Measurements from ENCODE around the gene FBXW5.
A peak's percentile ranks its signal among the peaks of the same experiment; 100 is the strongest.

Gene FBXW5, protein sequence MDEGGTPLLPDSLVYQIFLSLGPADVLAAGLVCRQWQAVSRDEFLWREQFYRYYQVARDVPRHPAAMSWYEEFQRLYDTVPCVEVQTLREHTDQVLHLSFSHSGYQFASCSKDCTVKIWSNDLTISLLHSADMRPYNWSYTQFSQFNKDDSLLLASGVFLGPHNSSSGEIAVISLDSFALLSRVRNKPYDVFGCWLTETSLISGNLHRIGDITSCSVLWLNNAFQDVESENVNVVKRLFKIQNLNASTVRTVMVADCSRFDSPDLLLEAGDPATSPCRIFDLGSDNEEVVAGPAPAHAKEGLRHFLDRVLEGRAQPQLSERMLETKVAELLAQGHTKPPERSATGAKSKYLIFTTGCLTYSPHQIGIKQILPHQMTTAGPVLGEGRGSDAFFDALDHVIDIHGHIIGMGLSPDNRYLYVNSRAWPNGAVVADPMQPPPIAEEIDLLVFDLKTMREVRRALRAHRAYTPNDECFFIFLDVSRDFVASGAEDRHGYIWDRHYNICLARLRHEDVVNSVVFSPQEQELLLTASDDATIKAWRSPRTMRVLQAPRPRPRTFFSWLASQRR

GRCh38 chr9:136944519-136945332 is at the start of gene FBXW5, which contains the start of gene C8G:
FBXW5 (minus strand) TSS chr9:136944738; CDS start chr9:136944083, 655 bp downstream.
C8G (plus strand) TSS chr9:136945243; CDS start chr9:136945321, 78 bp downstream.
- H3K4me3 ChIP-seq (ENCODE audit: control insufficient read depth, low read depth, low read length) = peak within 1 kb of the TSS; percentile 97
- DNase-seq (ENCODE audit: low read depth) = peak; percentile 56
- peak; percentile 81 for TF ChIP-seq CTCF (IDR thresholded peaks at IDR 0.05; ENCODE audit: control insufficient read depth, insufficient read depth, low read depth, low read length, missing control alignments)

- H3K4me3 ChIP-seq (ENCODE audit: control insufficient read depth, low read depth, low read length) = peak overlapping the region; percentile 79
- DNase-seq (ENCODE audit: low read depth) = no peak
- TF ChIP-seq CTCF (IDR thresholded peaks at IDR 0.05; ENCODE audit: control insufficient read depth, insufficient read depth, low read depth, low read length, missing control alignments) = no peak
Observed at GRCh38 chr9:136992819-136993369, 48.4 kb upstream of the FBXW5 start.

DNA sequence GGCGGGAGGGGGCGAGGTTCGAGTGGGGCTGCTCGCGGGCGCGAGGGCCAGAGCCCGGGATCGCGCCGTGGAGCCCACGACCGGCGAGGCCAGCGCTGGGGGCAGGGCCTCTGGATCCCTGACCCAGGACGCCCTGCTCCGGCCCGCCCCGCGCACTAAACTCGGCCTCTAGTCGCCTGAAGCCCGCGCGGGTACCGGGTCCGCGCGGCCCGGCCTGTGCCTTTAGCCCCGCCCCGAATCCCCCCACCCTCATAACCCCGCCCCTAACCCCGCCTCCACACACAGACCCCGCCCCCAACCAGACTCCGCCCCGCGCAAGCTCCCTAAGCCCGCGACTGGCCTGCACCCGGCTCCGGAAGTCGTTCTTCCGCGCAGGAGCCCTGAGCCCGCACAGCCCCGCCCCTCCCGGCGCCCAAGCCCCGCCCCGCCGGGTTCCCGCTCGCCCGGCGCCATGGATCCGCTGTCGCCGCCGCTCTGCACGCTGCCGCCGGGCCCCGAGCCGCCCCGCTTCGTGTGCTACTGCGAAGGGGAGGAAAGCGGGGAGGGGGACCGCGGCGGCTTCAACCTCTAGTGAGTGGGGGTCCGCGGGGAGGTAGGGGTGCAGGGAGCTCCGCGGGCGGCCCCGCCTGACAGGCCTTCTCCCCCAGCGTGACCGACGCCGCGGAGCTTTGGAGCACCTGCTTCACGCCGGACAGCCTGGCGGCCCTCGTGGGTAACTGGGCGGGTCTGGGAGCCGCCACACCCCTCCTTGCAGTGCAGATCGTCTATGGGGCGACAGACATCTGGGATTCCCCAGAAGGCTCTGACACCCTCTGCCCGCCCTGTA is 47.7 kb upstream of the FBXW5 start, which contains the start of gene PAXX:
Gene PAXX (plus strand): TSS at position 430 of the 826 bp plus-strand sequence. CDS start 22 bp downstream, at position 452.
- DNase-seq (ENCODE audit: low read depth) = peak; percentile 34
- H3K4me3 ChIP-seq (ENCODE audit: control insufficient read depth, low read depth, low read length) = peak within 1 kb of the TSS; percentile 79
- TF ChIP-seq CTCF (IDR thresholded peaks at IDR 0.05; ENCODE audit: control insufficient read depth, insufficient read depth, low read depth, low read length, missing control alignments) = no peak

- TF ChIP-seq CTCF (IDR thresholded peaks at IDR 0.05; ENCODE audit: control insufficient read depth, insufficient read depth, low read depth, low read length, missing control alignments) = no peak
- DNase-seq (ENCODE audit: low read depth) = no peak
- H3K4me3 ChIP-seq (ENCODE audit: control insufficient read depth, low read depth, low read length) = no peak overlapping the region
Observed at GRCh38 chr9:136990242-136990911, 45.8 kb upstream of the FBXW5 start.

- no peak for TF ChIP-seq CTCF (IDR thresholded peaks at IDR 0.05; ENCODE audit: control insufficient read depth, insufficient read depth, low read depth, low read length, missing control alignments)
- no peak overlapping the region for H3K4me3 ChIP-seq (ENCODE audit: control insufficient read depth, low read depth, low read length)
- no peak for DNase-seq (ENCODE audit: low read depth)
Observed at GRCh38 chr9:136988872-136989271, 44.3 kb upstream of the FBXW5 start.
